Keratinocyte (primary cell): Measurements from ENCODE around the gene CTXN1. TPM values are rescaled to one million over a fixed set of nuclear protein-coding genes. Genes with fewer than 3 reads are reported as not detected.

Source experiments
- DNase-seq: peaks from one replicate; pipeline ENCODE4 v3.0.0-alpha.2; 2011; ENCODE audit warnings: low read depth, missing footprints, low spot score
- FAIRE-seq: peaks from 2 replicates; lab custom pipeline; 2011; peaks lifted over from hg19 to GRCh38; lab: Jason Lieb, UNC
- H2AFZ ChIP-seq: 2 replicates; pipeline ENCODE4 v1.6.0; 2012; ENCODE audit warnings: low read length, control low read depth, inconsistent platforms; ENCODE audit not compliant: control insufficient read depth
- H3K27ac ChIP-seq: 2 replicates; pipeline ENCODE4 v1.5.1; 2011; ENCODE audit warnings: low read length; ENCODE audit not compliant: control insufficient read depth, insufficient read depth
- H3K27me3 ChIP-seq: 3 replicates; pipeline ENCODE4 v1.6.0; 2011; ENCODE audit warnings: low read length; ENCODE audit not compliant: control insufficient read depth, insufficient read depth; ENCODE audit errors: extremely low read depth
- H3K36me3 ChIP-seq, 2 experiments: 2 replicates in 1 of 2; 3 replicates in 1 of 2; pipeline ENCODE4 v1.5.1; 2011; ENCODE audit warnings: low read length in 2 of 2, mild to moderate bottlenecking in 1 of 2; ENCODE audit not compliant: control insufficient read depth in 2 of 2, insufficient read depth in 2 of 2; ENCODE audit errors: extremely low read depth in 1 of 2
- H3K4me1 ChIP-seq: 3 replicates; pipeline ENCODE4 v1.5.1; 2011; ENCODE audit warnings: low read length; ENCODE audit not compliant: control insufficient read depth, insufficient read depth; ENCODE audit errors: extremely low read depth
- H3K4me2 ChIP-seq: 3 replicates; pipeline ENCODE4 v1.6.0; 2011; ENCODE audit warnings: low read depth, low read length; ENCODE audit not compliant: control insufficient read depth, insufficient read depth; ENCODE audit errors: extremely low read depth
- H3K4me3 ChIP-seq, 3 experiments: fragments of 200-600 bp in 1 of 3; sonication (generic) in 1 of 3; 2 replicates in 2 of 3; 3 replicates in 1 of 3; pipeline ENCODE4 v1.5.1; 2011 to 2016; ENCODE audit warnings: low read length in 3 of 3, mild to moderate bottlenecking in 3 of 3, control low read depth in 2 of 3, inconsistent platforms in 1 of 3, low read depth in 1 of 3, mixed read lengths in 1 of 3, mixed run types in 1 of 3, moderate library complexity in 1 of 3; ENCODE audit not compliant: control insufficient read depth in 2 of 3, insufficient read depth in 2 of 3; ENCODE audit errors: extremely low read depth in 1 of 3
- H3K79me2 ChIP-seq: 2 replicates; pipeline ENCODE4 v1.6.0; 2012; ENCODE audit warnings: low read length; ENCODE audit not compliant: control insufficient read depth, insufficient read depth
- H3K9ac ChIP-seq: 3 replicates; pipeline ENCODE4 v1.6.0; 2011; ENCODE audit warnings: low read length; ENCODE audit not compliant: control insufficient read depth, insufficient read depth; ENCODE audit errors: extremely low read depth
- H3K9me1 ChIP-seq: 3 replicates; pipeline ENCODE4 v1.6.0; 2011; ENCODE audit warnings: low read length; ENCODE audit not compliant: control insufficient read depth, insufficient read depth; ENCODE audit errors: extremely low read depth
- H3K9me3 ChIP-seq: 2 replicates; pipeline ENCODE4 v1.5.1; 2012; ENCODE audit warnings: low read depth, low read length; ENCODE audit not compliant: control insufficient read depth
- H4K20me1 ChIP-seq: 3 replicates; pipeline ENCODE4 v1.6.0; 2011; ENCODE audit warnings: low read length; ENCODE audit not compliant: control insufficient read depth, insufficient read depth; ENCODE audit errors: extremely low read depth
- CTCF ChIP-seq, 3 experiments: IDR thresholded peaks in 1 of 3; conservative IDR thresholded peaks in 1 of 3; optimal IDR thresholded peaks in 1 of 3; 2 replicates in 2 of 3; 3 replicates in 1 of 3; pipeline versions ENCODE3 to v1.5.1; 2011; ENCODE audit warnings: low read length in 3 of 3, mild to moderate bottlenecking in 3 of 3, moderate library complexity in 2 of 3, control low read depth in 1 of 3, inconsistent platforms in 1 of 3; ENCODE audit not compliant: insufficient read depth in 2 of 3; ENCODE audit errors: extremely low read depth in 1 of 3
- EZH2 ChIP-seq: IDR thresholded peaks from one replicate; pipeline ENCODE4 v1.6.1; 2012; ENCODE audit warnings: inconsistent platforms, mild to moderate bottlenecking, low read length, moderate library complexity
- dilution Hi-C: fragments of 300-500 bp; cut with MboI; formaldehyde crosslinking; loops from one replicate; pipeline ENCODE4 v1.7.0; 2020; ENCODE audit warnings: low sequenced_read_pairs; ENCODE audit not compliant: extremely low pct_ligation_motif_present
- polyA plus RNA-seq, 5 experiments: library from polyadenylated mRNA; depleted of rRNA in 3 of 5; stranded (reverse) in 3 of 5; stranded (forward) in 1 of 5; unstranded in 1 of 5; fragments of >200 nt; gene quantifications; 1 replicate in 1 of 5; 2 replicates in 3 of 5; 3 replicates in 1 of 5; pipeline versions ENCODE4 v1.2.1 to v1.2.3, GENCODE V29; 2011 to 2012; ENCODE audit warnings: missing spikeins in 2 of 5, low read depth in 1 of 5, low replicate concordance in 1 of 5

CTXN1 gene
- polyA plus RNA-seq, 1 donor (not counting 4 experiments of a cell fraction or from before 2014, with no cell fraction given), result 0.41 TPM

- H3K4me3 ChIP-seq, result no peak overlapping the region
- no peak overlapping the region for H2AFZ ChIP-seq
- no peaks in the 10 kb centered on the region for H4K20me1 ChIP-seq
- dilution Hi-C loops, result no loop called here
- TF ChIP-seq EZH2 (no peak), CTCF (optimal IDR thresholded peaks at IDR 0.05 in 1 of 3, IDR thresholded peaks at IDR 0.05 in 1 of 3, conservative IDR thresholded peaks at IDR 0.05 in 1 of 3; ENCODE audit: extremely low read depth in 1 of 3, insufficient read depth in 2 of 3, low read length in 3 of 3) (no peak)
- no peaks in the 10 kb centered on the region for H3K36me3 ChIP-seq
- no peaks in the 10 kb centered on the region for H3K79me2 ChIP-seq
- FAIRE-seq (no peak), DNase-seq (no peak)
- H3K27me3 ChIP-seq, result peaks cover 18% of the 10 kb centered on the region
- H3K4me2 ChIP-seq, result no peak overlapping the region
- no peak overlapping the region for H3K27ac ChIP-seq
- no peaks in the 10 kb centered on the region for H3K9me3 ChIP-seq
- no peaks in the 10 kb centered on the region for H3K4me1 ChIP-seq
- no peaks in the 10 kb centered on the region for H3K9me1 ChIP-seq
- no peak overlapping the region for H3K9ac ChIP-seq
These were observed 46.7 kb downstream of the CTXN1 start for GRCh38 chr19:7879111-7879807.

- TF ChIP-seq EZH2 (no peak), CTCF (optimal IDR thresholded peaks at IDR 0.05 in 1 of 3, IDR thresholded peaks at IDR 0.05 in 1 of 3, conservative IDR thresholded peaks at IDR 0.05 in 1 of 3; ENCODE audit: extremely low read depth in 1 of 3, insufficient read depth in 2 of 3, low read length in 3 of 3) (no peak)
- Histone ChIP-seq H3K27me3 (peaks cover 36% of the 10 kb centered on the region), H3K36me3 (no peaks in the 10 kb centered on the region)
These were observed 48.6 kb downstream of the CTXN1 start for GRCh38 chr19:7877249-7877836.

More at GRCh38 chr19:7877249-7877836, 48.6 kb downstream of the CTXN1 start:
- H3K27ac ChIP-seq, result no peak overlapping the region
- H3K4me1 ChIP-seq, result peaks cover 1% of the 10 kb centered on the region
- no peaks in the 10 kb centered on the region for H3K79me2 ChIP-seq
- no peak overlapping the region for H3K9ac ChIP-seq
- dilution Hi-C loops, result no loop called here
- H3K9me1 ChIP-seq, result no peaks in the 10 kb centered on the region
- no peak overlapping the region for H3K4me2 ChIP-seq
- no peaks in the 10 kb centered on the region for H4K20me1 ChIP-seq
- no peaks in the 10 kb centered on the region for H3K9me3 ChIP-seq
- FAIRE-seq, result no peak
- H3K4me3 ChIP-seq, result no peak overlapping the region
- H2AFZ ChIP-seq, result no peak overlapping the region
- DNase-seq, result no peak
